D721Med (cell line): Measurements from ENCODE around the gene SLC25A21.

ENCODE experiments used
- DNase-seq: peaks from one replicate; pipeline ENCODE4 v3.0.0; 2011; ENCODE audit warnings: low spot score; ENCODE audit not compliant: insufficient read length
- FAIRE-seq: peaks from 2 replicates; lab custom pipeline; 2011; peaks lifted over from hg19 to GRCh38; lab: Jason Lieb, UNC
- TF ChIP-seq, protein P1 (sequence below): IDR thresholded peaks from 2 replicates; pipeline ENCODE4 v1.5.1; 2012; ENCODE audit warnings: mild to moderate bottlenecking, control low read depth; ENCODE audit not compliant: insufficient read depth; ENCODE audit errors: missing control alignments

Gene SLC25A21

DNA sequence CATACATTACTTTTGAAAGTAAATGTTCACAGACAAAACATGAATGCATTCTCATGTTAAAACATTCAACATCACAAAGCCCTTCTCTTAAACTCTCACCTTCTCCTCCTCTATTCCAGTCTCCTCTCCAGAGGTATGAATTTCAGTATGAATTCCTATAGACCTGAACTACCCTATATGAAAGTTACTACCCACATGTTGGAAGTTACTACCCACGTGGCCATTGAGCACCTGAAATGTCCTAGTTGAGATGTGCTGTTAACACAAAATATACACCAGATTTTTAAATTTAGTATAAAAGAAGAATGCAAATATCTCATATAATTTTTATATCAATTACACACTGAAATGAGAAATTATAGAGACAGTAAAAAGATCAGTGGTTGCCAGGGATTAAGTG is 450.5 kb downstream of the SLC25A21 start:
- FAIRE-seq (no peak), DNase-seq (no peak)
- TF ChIP-seq, protein P1, sequence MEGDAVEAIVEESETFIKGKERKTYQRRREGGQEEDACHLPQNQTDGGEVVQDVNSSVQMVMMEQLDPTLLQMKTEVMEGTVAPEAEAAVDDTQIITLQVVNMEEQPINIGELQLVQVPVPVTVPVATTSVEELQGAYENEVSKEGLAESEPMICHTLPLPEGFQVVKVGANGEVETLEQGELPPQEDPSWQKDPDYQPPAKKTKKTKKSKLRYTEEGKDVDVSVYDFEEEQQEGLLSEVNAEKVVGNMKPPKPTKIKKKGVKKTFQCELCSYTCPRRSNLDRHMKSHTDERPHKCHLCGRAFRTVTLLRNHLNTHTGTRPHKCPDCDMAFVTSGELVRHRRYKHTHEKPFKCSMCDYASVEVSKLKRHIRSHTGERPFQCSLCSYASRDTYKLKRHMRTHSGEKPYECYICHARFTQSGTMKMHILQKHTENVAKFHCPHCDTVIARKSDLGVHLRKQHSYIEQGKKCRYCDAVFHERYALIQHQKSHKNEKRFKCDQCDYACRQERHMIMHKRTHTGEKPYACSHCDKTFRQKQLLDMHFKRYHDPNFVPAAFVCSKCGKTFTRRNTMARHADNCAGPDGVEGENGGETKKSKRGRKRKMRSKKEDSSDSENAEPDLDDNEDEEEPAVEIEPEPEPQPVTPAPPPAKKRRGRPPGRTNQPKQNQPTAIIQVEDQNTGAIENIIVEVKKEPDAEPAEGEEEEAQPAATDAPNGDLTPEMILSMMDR: no peak

DNA sequence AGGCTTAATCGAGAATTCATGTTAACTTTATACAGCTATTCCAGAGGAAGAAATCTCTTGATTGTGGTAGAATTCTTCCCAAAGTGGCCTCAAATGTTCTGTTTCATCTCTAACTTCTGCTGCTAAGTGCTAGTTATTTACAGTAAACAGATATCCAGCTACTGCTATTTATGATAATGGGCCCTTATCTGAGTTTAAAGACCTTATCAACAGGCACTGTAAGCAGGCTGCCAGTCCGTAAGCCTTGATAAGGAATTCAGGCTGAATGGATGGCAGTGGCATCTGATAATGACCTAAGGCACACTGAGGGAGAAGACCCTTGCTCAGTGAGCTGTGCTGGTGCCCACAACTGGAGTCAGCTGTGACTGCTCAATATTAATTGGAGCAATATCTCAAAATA is 451.7 kb downstream of the SLC25A21 start:
- FAIRE-seq (no peak), DNase-seq (no peak)
- TF ChIP-seq, protein P1: no peak

DNA sequence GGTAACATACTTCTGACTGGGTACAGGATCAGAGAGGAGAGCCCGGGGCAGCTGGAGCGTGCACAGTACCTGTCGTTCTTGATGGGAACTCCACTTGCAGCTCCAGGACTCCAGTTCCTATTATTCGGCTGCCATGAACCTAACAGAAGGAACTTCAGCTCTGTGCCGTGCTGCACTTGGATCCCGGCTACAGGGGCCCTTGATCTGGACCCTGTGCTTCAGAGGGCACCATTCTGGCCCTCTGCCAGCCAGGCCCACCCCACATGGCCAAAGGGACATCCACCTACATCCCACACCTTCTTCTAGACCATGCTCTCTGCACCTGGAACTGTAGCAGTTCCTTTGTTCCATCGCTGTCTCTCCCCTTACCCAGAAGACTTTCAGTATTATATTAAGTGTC is 452.6 kb downstream of the SLC25A21 start:
- DNase-seq (no peak), FAIRE-seq (no peak)
- TF ChIP-seq, protein P1: no peak

DNA sequence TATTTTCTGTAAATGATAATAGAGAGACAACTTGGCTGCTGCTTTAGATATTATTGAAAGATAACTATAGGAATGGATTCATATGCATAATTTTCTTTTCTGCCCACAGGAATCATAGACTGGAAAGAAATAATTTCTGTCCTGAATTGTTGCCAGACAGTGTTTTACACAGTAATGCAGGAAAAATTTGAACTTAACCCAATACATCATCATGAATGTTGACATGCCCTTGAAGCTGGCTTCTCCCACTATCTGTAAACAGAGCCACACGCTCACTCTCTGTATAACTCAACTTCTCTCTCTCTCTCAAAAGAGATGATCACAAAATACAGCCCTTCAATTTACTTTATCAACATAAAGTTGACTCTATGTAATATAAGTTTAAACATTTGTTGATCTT is 454.2 kb downstream of the SLC25A21 start:
- FAIRE-seq: no peak
- DNase-seq: no peak
- TF ChIP-seq, protein P1: no peak

DNA sequence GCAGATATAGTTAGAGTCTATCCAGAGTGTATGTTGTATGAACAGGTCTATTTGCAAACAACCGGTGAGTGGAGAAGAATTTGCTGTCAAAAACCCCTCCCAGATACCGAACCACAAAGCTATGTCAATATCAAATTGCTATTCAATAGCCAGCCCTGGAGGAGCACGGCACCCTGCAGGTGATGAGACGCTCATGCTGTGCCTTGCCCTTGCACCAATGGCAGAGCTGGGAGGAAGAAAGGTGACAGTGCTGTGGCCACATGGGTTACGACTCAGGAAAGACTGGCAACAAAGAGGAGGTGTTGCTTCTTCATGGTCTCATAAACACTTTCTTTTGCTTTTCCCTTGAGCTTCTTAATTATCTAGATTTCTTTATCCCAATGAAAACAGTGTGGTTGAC is 455.0 kb downstream of the SLC25A21 start:
- DNase-seq: no peak
- TF ChIP-seq, protein P1: no peak
- no peak for FAIRE-seq

DNA sequence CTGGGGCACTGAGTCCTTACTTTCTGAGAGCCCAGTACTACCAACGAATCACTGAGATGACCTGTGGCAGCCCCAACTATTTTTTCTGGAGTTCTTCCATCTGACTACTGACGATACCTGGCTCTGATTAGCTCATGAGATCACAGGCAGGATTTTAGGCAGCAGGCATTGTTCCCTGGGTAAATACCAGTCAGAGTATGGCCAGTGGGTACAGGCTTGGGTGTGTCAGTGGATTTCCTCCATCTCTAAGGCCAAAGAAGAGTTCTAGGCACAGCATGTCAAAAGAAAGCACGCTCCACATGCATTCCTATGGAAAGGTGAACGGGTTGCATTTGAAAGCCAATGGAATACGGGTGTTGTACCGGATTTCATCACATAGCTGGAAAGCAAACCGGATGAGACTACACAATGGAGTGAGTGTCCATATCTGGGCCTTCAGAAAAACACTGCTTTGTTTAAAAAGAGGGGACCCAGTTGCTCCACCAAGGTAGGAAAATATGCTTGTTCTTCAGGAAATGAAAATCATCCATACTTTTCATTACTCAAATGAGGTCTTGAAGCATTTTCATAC is 455.7 kb downstream of the SLC25A21 start:
- FAIRE-seq: no peak
- TF ChIP-seq, protein P1: no peak
- DNase-seq: no peak

DNA sequence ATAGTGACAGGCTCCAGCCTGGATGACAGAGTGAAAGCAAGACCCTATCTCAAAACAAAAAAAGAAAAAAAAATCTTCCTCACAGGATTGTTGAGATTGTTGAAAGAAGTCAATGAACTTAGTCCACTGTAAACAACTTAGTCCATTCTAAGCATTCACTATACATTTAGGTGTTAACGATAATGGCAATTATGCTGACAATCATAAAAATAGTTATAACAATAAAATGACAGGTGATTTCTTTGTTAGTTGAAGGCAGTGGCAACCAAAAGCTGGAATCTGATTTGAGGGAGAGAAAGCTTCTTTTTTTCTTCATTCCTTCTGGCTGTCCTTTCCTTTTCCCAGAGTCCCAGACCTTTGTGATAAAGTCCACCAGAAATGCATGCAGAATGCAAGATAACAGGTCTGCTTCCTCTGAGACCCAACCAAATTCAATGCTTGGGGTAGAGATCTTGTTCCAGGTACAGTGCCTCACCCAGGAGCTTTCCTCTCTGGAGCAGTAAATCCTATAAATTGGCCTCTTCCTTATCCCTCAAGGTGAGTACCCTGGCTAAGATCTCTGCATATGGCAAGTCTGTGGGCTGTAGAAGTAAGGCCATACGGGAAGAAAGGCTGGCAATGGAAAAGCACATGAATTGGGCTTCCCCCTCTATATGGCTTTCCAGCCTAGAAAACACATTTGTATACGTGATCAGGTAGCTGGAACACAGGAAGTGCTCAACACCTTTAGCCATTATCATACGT is 458.3 kb downstream of the SLC25A21 start:
- TF ChIP-seq, protein P1: no peak
- no peak for DNase-seq
- no peak for FAIRE-seq
